HEK293 (cell line): ENCODE results near the gene POLL.
A peak's percentile ranks its signal among the peaks of the same experiment; 100 is the strongest.

Experiments used
- CTCF ChIA-PET: fragments of 350-600 bp; formaldehyde crosslinking; extraction: SDS; loops from one replicate; lab custom pipeline; 2021; ENCODE audit warnings: antibody characterized with exemption; lab: Yijun Ruan, JAX
- POLR2A ChIA-PET: fragments of 300-600 bp; formaldehyde crosslinking; extraction: SDS; loops from one replicate; lab custom pipeline; 2020; ENCODE audit warnings: antibody characterized with exemption, inconsistent platforms; lab: Yijun Ruan, JAX
- H3K27ac ChIP-seq: fragments of 200-500 bp; sonication (Bioruptor generic); 2 replicates; pipeline ENCODE4 v1.5.1; 2014; ENCODE audit warnings: low read depth, low read length, control low read depth, inconsistent platforms; ENCODE audit errors: extremely low read depth
- H3K36me3 ChIP-seq, 2 experiments: fragments of 200-500 bp in 1 of 2; sonication (Bioruptor generic) in 1 of 2; 1 replicate in 1 of 2; 2 replicates in 1 of 2; pipeline ENCODE4 v1.5.1; 2014 to 2017; ENCODE audit warnings: inconsistent platforms in 2 of 2, low read length in 2 of 2; ENCODE audit not compliant: control insufficient read depth in 2 of 2, insufficient read depth in 1 of 2
- H3K4me1 ChIP-seq: fragments of 200-500 bp; sonication (Bioruptor generic); 2 replicates; pipeline ENCODE4 v1.5.1; 2014; ENCODE audit warnings: mild to moderate bottlenecking, low read length, inconsistent platforms; ENCODE audit not compliant: control insufficient read depth, insufficient read depth
- H3K4me3 ChIP-seq: 2 replicates; pipeline ENCODE4 v1.5.1; 2011; ENCODE audit warnings: low read depth, mild to moderate bottlenecking, control low read depth, low read length, moderate library complexity
- H3K9me3 ChIP-seq: fragments of 200-500 bp; sonication (Bioruptor generic); 2 replicates; pipeline ENCODE4 v1.5.1; 2014; ENCODE audit warnings: low read depth, low read length, inconsistent platforms; ENCODE audit not compliant: control insufficient read depth, insufficient read depth
- OVOL3 ChIP-seq: fragments of 450-650 bp; formaldehyde crosslinking; IDR thresholded peaks from 2 replicates; pipeline ENCODE4 v1.5.1; 2016; ENCODE audit warnings: missing biosample characterization, missing genetic modification characterization
- ZNF138 ChIP-seq: fragments of 450-650 bp; formaldehyde crosslinking; IDR thresholded peaks from 2 replicates; pipeline ENCODE4 v1.5.1; 2016; ENCODE audit warnings: missing biosample characterization, missing genetic modification characterization, borderline replicate concordance
- ZNF239 ChIP-seq: fragments of 450-650 bp; formaldehyde crosslinking; IDR thresholded peaks from 2 replicates; pipeline ENCODE4 v1.5.1; 2016; ENCODE audit warnings: missing biosample characterization, missing genetic modification characterization
- ZNF280D ChIP-seq: fragments of 450-650 bp; formaldehyde crosslinking; IDR thresholded peaks from 2 replicates; pipeline ENCODE4 v1.5.1; 2016; ENCODE audit warnings: missing biosample characterization, missing genetic modification characterization
- ZNF292 ChIP-seq: fragments of 450-650 bp; formaldehyde crosslinking; IDR thresholded peaks from 2 replicates; pipeline ENCODE4 v1.5.1; 2016; ENCODE audit warnings: low read depth, missing biosample characterization, missing genetic modification characterization, borderline replicate concordance
- ZNF362 ChIP-seq: fragments of 450-650 bp; formaldehyde crosslinking; IDR thresholded peaks from 2 replicates; pipeline ENCODE4 v1.5.1; 2016; ENCODE audit warnings: missing biosample characterization, missing genetic modification characterization
- ZNF416 ChIP-seq: fragments of 450-650 bp; formaldehyde crosslinking; IDR thresholded peaks from 2 replicates; pipeline ENCODE4 v1.5.1; 2016; ENCODE audit warnings: missing biosample characterization, missing genetic modification characterization
- ZNF548 ChIP-seq: fragments of 450-650 bp; formaldehyde crosslinking; IDR thresholded peaks from 2 replicates; pipeline ENCODE4 v1.5.1; 2016; ENCODE audit warnings: missing biosample characterization, missing genetic modification characterization
- ZNF571 ChIP-seq: fragments of 450-650 bp; formaldehyde crosslinking; IDR thresholded peaks from 2 replicates; pipeline ENCODE4 v1.5.0; 2017; ENCODE audit warnings: missing biosample characterization, missing genetic modification characterization
- ZNF600 ChIP-seq: fragments of 450-650 bp; formaldehyde crosslinking; IDR thresholded peaks from 2 replicates; pipeline ENCODE4 v1.5.1; 2016; ENCODE audit warnings: missing biosample characterization, missing genetic modification characterization
- ZNF792 ChIP-seq: fragments of 450-650 bp; formaldehyde crosslinking; IDR thresholded peaks from 2 replicates; pipeline ENCODE4 v1.5.1; 2016; ENCODE audit warnings: missing biosample characterization, missing genetic modification characterization
- ZXDB ChIP-seq: fragments of 450-650 bp; formaldehyde crosslinking; IDR thresholded peaks from 2 replicates; pipeline ENCODE4 v1.5.1; 2016; ENCODE audit warnings: missing biosample characterization, missing genetic modification characterization
- TF ChIP-seq, protein P1 (sequence below): fragments of 450-650 bp; formaldehyde crosslinking; IDR thresholded peaks from 2 replicates; pipeline ENCODE4 v1.5.1; 2016; ENCODE audit warnings: missing biosample characterization, missing genetic modification characterization

Gene POLL

DNA sequence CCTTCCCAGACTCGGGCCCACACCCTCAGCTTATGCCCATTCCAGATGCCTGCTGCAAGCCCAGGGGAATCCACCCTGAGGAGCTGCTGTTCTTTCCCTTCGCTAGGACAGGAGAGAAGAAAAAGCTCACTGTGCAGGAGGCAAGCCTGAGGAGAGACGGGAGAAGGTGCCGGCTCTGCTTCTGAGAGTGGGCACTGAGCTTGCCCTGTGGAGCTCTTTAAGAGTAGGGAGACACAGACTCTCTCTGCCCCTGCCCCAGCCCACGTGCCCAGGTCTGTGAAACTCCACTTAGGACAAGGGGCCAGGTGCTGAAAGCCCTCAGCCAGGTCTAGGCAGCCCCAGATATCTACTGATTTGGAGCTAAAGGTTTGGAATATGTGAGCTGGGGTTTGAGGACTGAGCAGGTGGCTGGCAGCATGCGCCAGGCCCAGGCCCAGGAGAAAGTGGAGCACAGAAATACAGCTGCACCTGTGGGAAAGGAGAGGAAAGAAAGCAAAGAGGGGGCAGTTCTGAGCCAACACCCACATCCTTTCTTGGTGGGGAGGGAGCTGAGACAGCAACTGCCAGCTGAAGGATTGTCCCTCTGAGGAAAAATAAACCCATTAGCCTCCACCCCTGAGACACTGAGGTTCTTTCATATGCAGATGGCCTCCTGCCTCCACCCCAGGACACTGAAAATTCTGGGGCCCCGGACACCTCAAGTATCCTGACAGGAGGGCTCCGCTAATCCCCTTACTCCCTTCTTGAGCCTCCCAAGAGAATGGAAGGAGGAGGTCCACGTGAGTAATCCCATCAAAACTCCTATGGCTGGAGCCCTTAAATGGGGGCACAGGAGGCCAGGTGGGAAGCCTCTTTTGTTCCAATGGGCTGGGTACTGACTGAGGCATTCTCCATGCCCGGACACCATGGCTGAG is 7.3 kb downstream of the POLL start (continued):
- no peak for TF ChIP-seq ZNF280D (tag by site-specific recombination)
- no peak for TF ChIP-seq ZNF239 (tag by site-specific recombination)
- TF ChIP-seq, protein P1, sequence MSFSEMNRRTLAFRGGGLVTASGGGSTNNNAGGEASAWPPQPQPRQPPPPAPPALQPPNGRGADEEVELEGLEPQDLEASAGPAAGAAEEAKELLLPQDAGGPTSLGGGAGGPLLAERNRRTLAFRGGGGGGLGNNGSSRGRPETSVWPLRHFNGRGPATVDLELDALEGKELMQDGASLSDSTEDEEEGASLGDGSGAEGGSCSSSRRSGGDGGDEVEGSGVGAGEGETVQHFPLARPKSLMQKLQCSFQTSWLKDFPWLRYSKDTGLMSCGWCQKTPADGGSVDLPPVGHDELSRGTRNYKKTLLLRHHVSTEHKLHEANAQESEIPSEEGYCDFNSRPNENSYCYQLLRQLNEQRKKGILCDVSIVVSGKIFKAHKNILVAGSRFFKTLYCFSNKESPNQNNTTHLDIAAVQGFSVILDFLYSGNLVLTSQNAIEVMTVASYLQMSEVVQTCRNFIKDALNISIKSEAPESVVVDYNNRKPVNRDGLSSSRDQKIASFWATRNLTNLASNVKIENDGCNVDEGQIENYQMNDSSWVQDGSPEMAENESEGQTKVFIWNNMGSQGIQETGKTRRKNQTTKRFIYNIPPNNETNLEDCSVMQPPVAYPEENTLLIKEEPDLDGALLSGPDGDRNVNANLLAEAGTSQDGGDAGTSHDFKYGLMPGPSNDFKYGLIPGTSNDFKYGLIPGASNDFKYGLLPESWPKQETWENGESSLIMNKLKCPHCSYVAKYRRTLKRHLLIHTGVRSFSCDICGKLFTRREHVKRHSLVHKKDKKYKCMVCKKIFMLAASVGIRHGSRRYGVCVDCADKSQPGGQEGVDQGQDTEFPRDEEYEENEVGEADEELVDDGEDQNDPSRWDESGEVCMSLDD (tag by site-specific recombination), result no peak
- no peak for TF ChIP-seq ZNF571

DNA sequence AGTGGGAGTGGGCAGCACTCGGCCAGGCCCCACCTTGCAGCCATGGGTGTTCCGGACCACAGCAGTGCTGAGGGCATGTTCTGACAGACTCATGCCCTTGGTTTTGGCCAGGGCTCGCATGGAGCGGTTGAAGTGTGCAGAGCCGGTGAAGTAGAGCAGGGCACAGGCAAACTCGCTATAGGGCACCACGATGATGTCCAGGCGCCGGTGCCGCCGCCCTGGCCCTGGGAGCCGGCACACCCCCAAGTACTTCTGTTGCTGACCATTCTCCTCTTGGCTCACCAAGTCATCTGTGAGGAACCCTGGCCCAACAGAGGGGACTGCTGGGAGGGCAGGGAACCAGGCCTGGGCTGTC is 8.6 kb downstream of the POLL start:
- H3K4me3 ChIP-seq, result no peak overlapping the region
- ChIA-PET CTCF (interaction anchor here (0.6 kb wide), 1 partner anchor 271 kb away, joined by 3 read pairs; no protein-coding TSS in a partner anchor), POLR2A (no interaction called here)
- no peaks in the 10 kb centered on the region for H3K4me1 ChIP-seq
- no peak overlapping the region for H3K27ac ChIP-seq
- TF ChIP-seq ZNF292 (tag by site-specific recombination) (no peak), ZNF600 (tag by site-specific recombination) (peak; percentile 77)
- no peaks in the 10 kb centered on the region for H3K9me3 ChIP-seq
- peaks cover 4 to 65% of the 10 kb centered on the region in 2 experiments; a peak in 2 of 3 replicates for H3K36me3 ChIP-seq

- peaks cover 4 to 60% of the 10 kb centered on the region in 2 experiments; a peak in 2 of 3 replicates for H3K36me3 ChIP-seq
- H3K27ac ChIP-seq, result no peak overlapping the region
- no peak for TF ChIP-seq ZNF548 (tag by site-specific recombination)
- TF ChIP-seq ZXDB, result no peak
- no peak for TF ChIP-seq ZNF362
- no peak for TF ChIP-seq OVOL3
- no peak for TF ChIP-seq ZNF138
- no peak for TF ChIP-seq ZNF416
- TF ChIP-seq ZNF792 (tag by site-specific recombination), result no peak
- TF ChIP-seq, all 188 proteins: peak for 0
- Histone ChIP-seq H3K4me1 (no peaks in the 10 kb centered on the region), H3K4me3 (no peak overlapping the region), H3K9me3 (no peaks in the 10 kb centered on the region)
- ChIA-PET CTCF (interaction anchor here (0.6 kb wide), 1 partner anchor 22 kb away, joined by 4 read pairs; no protein-coding TSS in a partner anchor), POLR2A (interaction anchor here (0.8 kb wide), 1 partner anchor 9 kb away, joined by 3 read pairs; the partner anchor contains the start of genes DPCD and POLL)
These were observed 9.1 kb downstream of the POLL start for GRCh38 chr10:101578803-101579515.
